HepG2 (cell line): ENCODE data around the gene MYO10. TPM values are rescaled to one million over a fixed set of nuclear protein-coding genes. Genes with fewer than 3 reads are reported as not detected.

ENCODE experiments used
- CHCHD3 ChIP-seq: sonication (generic); formaldehyde crosslinking; IDR thresholded peaks from 2 replicates; pipeline ENCODE4 v1.8.0; 2022; ENCODE audit warnings: mild to moderate bottlenecking, missing genetic modification reagents, moderate library complexity
- GATAD2A ChIP-seq: IDR thresholded peaks from 2 replicates; pipeline ENCODE4 v1.6.1; 2016
- JUNB ChIP-seq: sonication (generic); formaldehyde crosslinking; IDR thresholded peaks from 2 replicates; pipeline ENCODE4 v1.8.0; 2022; ENCODE audit warnings: missing genetic modification reagents, mild to moderate bottlenecking, borderline replicate concordance
- MBD4 ChIP-seq: IDR thresholded peaks from 2 replicates; pipeline ENCODE4 v1.6.1; 2012; ENCODE audit warnings: low read length, inconsistent platforms, borderline replicate concordance
- MED1 ChIP-seq: sonication (generic); formaldehyde crosslinking; IDR thresholded peaks from 2 replicates; pipeline ENCODE4 v1.4.0; 2020; ENCODE audit warnings: missing genetic modification reagents
- MYC ChIP-seq: sonication (generic); formaldehyde crosslinking; IDR thresholded peaks from 2 replicates; pipeline ENCODE4 v1.9.0; 2021; ENCODE audit warnings: missing genetic modification reagents, borderline replicate concordance
- NFE2L2 ChIP-seq: fragments of 150-350 bp; IDR thresholded peaks from 2 replicates; pipeline ENCODE4 v1.6.1; 2014; ENCODE audit warnings: low read length
- RARA ChIP-seq: IDR thresholded peaks from 2 replicates; pipeline ENCODE4 v1.6.1; 2016; ENCODE audit warnings: missing genetic modification reagents, missing compliant biosample characterization
- RXRB ChIP-seq: IDR thresholded peaks from 2 replicates; pipeline ENCODE4 v1.6.1; 2016; ENCODE audit warnings: borderline replicate concordance, missing genetic modification reagents, missing compliant biosample characterization
- SOX13 ChIP-seq, 3 experiments: fragments of 450-650 bp in 1 of 3; sonication (generic) in 1 of 3; formaldehyde crosslinking in 1 of 3; IDR thresholded peaks in 2 of 3; conservative IDR thresholded peaks in 1 of 3; 2 replicates each; pipeline versions ENCODE4 v1.5.0 to v1.6.1; 2016 to 2020; ENCODE audit warnings: antibody characterized with exemption in 1 of 3, mild to moderate bottlenecking in 1 of 3, missing compliant biosample characterization in 1 of 3, missing genetic modification reagents in 1 of 3, moderate library complexity in 1 of 3
- ZKSCAN1 ChIP-seq: fragments of 150-350 bp; IDR thresholded peaks from 2 replicates; pipeline ENCODE4 v1.6.1; 2014; ENCODE audit warnings: low read length
- ZNF124 ChIP-seq: sonication (generic); formaldehyde crosslinking; IDR thresholded peaks from 2 replicates; pipeline ENCODE4 v1.4.0; 2020; ENCODE audit warnings: missing genetic modification reagents
- ZNF24 ChIP-seq: fragments of 450-650 bp; IDR thresholded peaks from 2 replicates; pipeline ENCODE4 v1.6.1; 2017; ENCODE audit warnings: antibody characterized with exemption, mild to moderate bottlenecking
- ZNF33A ChIP-seq: sonication (generic); formaldehyde crosslinking; IDR thresholded peaks from 2 replicates; pipeline ENCODE4 v1.5.1; 2020; ENCODE audit warnings: missing genetic modification reagents, mild to moderate bottlenecking, moderate library complexity, borderline replicate concordance
- ZNF343 ChIP-seq: sonication (generic); formaldehyde crosslinking; IDR thresholded peaks from 2 replicates; pipeline ENCODE4 v1.4.0; 2020; ENCODE audit warnings: mild to moderate bottlenecking, missing genetic modification reagents
- ZNF562 ChIP-seq: sonication (generic); formaldehyde crosslinking; IDR thresholded peaks from 2 replicates; pipeline ENCODE4 v1.8.0; 2022; ENCODE audit warnings: missing genetic modification reagents, borderline replicate concordance
- ZNF589 ChIP-seq: sonication (generic); formaldehyde crosslinking; conservative IDR thresholded peaks from 2 replicates; pipeline ENCODE4 v1.8.0; 2022; ENCODE audit warnings: mild to moderate bottlenecking, moderate library complexity, missing genetic modification reagents
- ZNF605 ChIP-seq: sonication (generic); formaldehyde crosslinking; IDR thresholded peaks from 2 replicates; pipeline ENCODE4 v1.8.0; 2022; ENCODE audit warnings: mild to moderate bottlenecking, missing genetic modification reagents
- ZNF615 ChIP-seq: sonication (generic); formaldehyde crosslinking; IDR thresholded peaks from 2 replicates; pipeline ENCODE4 v1.5.0; 2020; ENCODE audit warnings: mild to moderate bottlenecking, missing genetic modification reagents, borderline replicate concordance
- ZNF75D ChIP-seq: sonication (generic); formaldehyde crosslinking; IDR thresholded peaks from 2 replicates; pipeline ENCODE4 v1.8.1; 2023; ENCODE audit warnings: missing genetic modification reagents, mild to moderate bottlenecking, borderline replicate concordance
- polyA plus RNA-seq, 8 experiments: library from polyadenylated mRNA; depleted of rRNA in 3 of 8; stranded (reverse) in 7 of 8; unstranded in 1 of 8; fragments of >200 nt; fragmentation: Illumina TruSeq in 4 of 8; extraction: Trizol in 4 of 8; gene quantifications; 2 replicates each; pipeline versions ENCODE4 v1.2.1 to v1.2.3, GENCODE V29; 2011 to 2016; ENCODE audit warnings: low read depth in 4 of 8, missing spikeins in 1 of 8, mixed read lengths in 1 of 8; ENCODE audit not compliant: insufficient read depth in 1 of 8
- total RNA-seq, 5 experiments: library from RNA; depleted of rRNA; stranded (reverse); fragments of >200 nt; fragmentation: Illumina TruSeq; extraction: Trizol; gene quantifications; 2 replicates each; pipeline ENCODE4 v1.2.3, GENCODE V29; 2016; ENCODE audit warnings: low read depth in 1 of 5
- TF ChIP-seq, protein P1 (sequence below): fragments of 450-650 bp; IDR thresholded peaks from 2 replicates; pipeline ENCODE4 v1.6.1; 2016
- TF ChIP-seq, protein P2 (sequence below): IDR thresholded peaks from 2 replicates; pipeline ENCODE4 v1.6.1; 2012; ENCODE audit warnings: low read depth, low read length, improper control_type of control experiment
- TF ChIP-seq, protein P3 (sequence below): sonication (generic); formaldehyde crosslinking; conservative IDR thresholded peaks from 2 replicates; pipeline ENCODE4 v1.8.0; 2022; ENCODE audit warnings: mild to moderate bottlenecking, moderate library complexity, missing genetic modification reagents
- TF ChIP-seq, protein P4 (sequence below): sonication (generic); formaldehyde crosslinking; IDR thresholded peaks from 2 replicates; pipeline ENCODE4 v1.4.0; 2020; ENCODE audit warnings: missing genetic modification reagents

Gene MYO10
- total and polyA plus RNA-seq, 2 of the 13 experiments (the other 11 are each of a cell fraction or from before 2014, with no cell fraction given) = 4.5 to 14.0 TPM

DNA sequence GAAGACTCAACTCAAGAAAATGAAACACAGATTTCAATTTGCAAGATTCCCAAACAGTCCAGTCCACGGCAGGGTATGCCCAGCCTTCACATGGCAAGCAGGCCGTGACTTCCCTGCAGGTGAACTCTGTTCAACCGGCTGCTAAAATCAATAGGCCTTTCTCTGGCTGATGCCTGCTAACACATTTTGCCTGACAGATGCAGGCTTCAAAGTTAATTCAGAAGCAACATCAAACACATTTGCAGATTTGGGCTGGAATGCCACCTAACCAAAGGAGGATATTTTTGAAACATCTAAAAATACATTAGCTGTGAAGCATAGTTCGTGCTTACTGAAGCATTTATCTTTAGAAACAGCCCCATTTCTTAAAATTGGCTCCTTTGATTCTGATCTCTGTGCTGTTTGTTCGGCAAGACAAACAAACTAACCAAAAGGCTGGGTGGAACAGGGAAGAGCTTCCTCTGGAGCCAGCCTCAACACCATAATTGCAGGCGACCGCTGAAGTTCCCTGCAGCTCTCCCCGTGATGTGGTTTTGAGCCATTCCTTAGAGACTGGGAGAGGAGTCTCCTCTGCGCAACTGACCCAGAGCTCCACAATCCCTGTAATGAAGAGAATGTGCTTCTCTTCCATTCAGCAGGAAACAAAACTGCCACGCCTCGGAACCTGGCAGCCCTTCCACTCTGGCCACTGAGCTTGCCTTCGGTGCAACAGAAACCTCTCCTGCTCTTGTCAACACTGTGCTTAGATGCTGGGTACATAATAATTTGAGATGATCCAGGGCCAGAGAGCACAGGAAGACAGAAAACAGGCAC, 126.5 kb downstream of the MYO10 start (continued):
- TF ChIP-seq, protein P1, sequence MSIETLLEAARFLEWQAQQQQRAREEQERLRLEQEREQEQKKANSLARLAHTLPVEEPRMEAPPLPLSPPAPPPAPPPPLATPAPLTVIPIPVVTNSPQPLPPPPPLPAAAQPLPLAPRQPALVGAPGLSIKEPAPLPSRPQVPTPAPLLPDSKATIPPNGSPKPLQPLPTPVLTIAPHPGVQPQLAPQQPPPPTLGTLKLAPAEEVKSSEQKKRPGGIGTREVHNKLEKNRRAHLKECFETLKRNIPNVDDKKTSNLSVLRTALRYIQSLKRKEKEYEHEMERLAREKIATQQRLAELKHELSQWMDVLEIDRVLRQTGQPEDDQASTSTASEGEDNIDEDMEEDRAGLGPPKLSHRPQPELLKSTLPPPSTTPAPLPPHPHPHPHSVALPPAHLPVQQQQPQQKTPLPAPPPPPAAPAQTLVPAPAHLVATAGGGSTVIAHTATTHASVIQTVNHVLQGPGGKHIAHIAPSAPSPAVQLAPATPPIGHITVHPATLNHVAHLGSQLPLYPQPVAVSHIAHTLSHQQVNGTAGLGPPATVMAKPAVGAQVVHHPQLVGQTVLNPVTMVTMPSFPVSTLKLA = no peak
- no peak for TF ChIP-seq NFE2L2
- no peak for TF ChIP-seq ZKSCAN1
- TF ChIP-seq RARA (CRISPR knock-in tag) = peak; percentile 35; the same call in 1 of the 2 replicates
- no peak for TF ChIP-seq ZNF24
- no peak for TF ChIP-seq ZNF562 (CRISPR knock-in tag)
- TF ChIP-seq, protein P2, sequence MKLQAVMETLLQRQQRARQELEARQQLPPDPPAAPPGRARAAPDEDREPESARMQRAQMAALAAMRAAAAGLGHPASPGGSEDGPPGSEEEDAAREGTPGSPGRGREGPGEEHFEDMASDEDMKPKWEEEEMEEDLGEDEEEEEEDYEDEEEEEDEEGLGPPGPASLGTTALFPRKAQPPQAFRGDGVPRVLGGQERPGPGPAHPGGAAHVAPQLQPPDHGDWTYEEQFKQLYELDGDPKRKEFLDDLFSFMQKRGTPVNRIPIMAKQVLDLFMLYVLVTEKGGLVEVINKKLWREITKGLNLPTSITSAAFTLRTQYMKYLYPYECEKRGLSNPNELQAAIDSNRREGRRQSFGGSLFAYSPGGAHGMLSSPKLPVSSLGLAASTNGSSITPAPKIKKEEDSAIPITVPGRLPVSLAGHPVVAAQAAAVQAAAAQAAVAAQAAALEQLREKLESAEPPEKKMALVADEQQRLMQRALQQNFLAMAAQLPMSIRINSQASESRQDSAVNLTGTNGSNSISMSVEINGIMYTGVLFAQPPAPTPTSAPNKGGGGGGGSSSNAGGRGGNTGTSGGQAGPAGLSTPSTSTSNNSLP = no peak
- no peak for TF ChIP-seq ZNF615
- TF ChIP-seq, protein P3, sequence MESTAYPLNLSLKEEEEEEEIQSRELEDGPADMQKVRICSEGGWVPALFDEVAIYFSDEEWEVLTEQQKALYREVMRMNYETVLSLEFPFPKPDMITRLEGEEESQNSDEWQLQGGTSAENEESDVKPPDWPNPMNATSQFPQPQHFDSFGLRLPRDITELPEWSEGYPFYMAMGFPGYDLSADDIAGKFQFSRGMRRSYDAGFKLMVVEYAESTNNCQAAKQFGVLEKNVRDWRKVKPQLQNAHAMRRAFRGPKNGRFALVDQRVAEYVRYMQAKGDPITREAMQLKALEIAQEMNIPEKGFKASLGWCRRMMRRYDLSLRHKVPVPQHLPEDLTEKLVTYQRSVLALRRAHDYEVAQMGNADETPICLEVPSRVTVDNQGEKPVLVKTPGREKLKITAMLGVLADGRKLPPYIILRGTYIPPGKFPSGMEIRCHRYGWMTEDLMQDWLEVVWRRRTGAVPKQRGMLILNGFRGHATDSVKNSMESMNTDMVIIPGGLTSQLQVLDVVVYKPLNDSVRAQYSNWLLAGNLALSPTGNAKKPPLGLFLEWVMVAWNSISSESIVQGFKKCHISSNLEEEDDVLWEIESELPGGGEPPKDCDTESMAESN (CRISPR knock-in tag) = no peak
- TF ChIP-seq, protein P4, sequence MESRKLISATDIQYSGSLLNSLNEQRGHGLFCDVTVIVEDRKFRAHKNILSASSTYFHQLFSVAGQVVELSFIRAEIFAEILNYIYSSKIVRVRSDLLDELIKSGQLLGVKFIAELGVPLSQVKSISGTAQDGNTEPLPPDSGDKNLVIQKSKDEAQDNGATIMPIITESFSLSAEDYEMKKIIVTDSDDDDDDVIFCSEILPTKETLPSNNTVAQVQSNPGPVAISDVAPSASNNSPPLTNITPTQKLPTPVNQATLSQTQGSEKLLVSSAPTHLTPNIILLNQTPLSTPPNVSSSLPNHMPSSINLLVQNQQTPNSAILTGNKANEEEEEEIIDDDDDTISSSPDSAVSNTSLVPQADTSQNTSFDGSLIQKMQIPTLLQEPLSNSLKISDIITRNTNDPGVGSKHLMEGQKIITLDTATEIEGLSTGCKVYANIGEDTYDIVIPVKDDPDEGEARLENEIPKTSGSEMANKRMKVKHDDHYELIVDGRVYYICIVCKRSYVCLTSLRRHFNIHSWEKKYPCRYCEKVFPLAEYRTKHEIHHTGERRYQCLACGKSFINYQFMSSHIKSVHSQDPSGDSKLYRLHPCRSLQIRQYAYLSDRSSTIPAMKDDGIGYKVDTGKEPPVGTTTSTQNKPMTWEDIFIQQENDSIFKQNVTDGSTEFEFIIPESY = no peak
- no peak for TF ChIP-seq ZNF343
- TF ChIP-seq ZNF75D (CRISPR knock-in tag) = no peak
- TF ChIP-seq MED1 (CRISPR knock-in tag) = no peak
- no peak for TF ChIP-seq SOX13 (IDR thresholded peaks at IDR 0.05)
- TF ChIP-seq SOX13 (CRISPR knock-in tag; conservative IDR thresholded peaks at IDR 0.05 in 1 of 2, IDR thresholded peaks at IDR 0.05 in 1 of 2) = 0 out of 4 replicates have a peak, but pooled peaks of 1 of the 2 experiments have one; percentile 5
- TF ChIP-seq MBD4 = no peak
- no peak for TF ChIP-seq ZNF33A (CRISPR knock-in tag)
- TF ChIP-seq MYC (CRISPR knock-in tag) = peak; percentile 26; the same call in 1 of the 2 replicates
- TF ChIP-seq ZNF589 (CRISPR knock-in tag) = no peak
- TF ChIP-seq ZNF124 (CRISPR knock-in tag) = no peak
- TF ChIP-seq ZNF605 (CRISPR knock-in tag) = no peak
- no peak for TF ChIP-seq JUNB
- TF ChIP-seq CHCHD3 = no peak
- TF ChIP-seq GATAD2A (CRISPR knock-in tag) = peak; percentile 10; the same call in 1 of the 2 replicates
- no peak for TF ChIP-seq RXRB (CRISPR knock-in tag)
